IMR-90 (cell line): ENCODE results near the gene FCSK.

ENCODE experiments used
- CEBPB ChIP-seq: IDR thresholded peaks from 2 replicates; pipeline ENCODE4 v1.6.1; 2012; ENCODE audit warnings: low read depth, low read length, improper control_type of control experiment
- FOS ChIP-seq: fragments of 150-350 bp; IDR thresholded peaks from 2 replicates; pipeline ENCODE4 v1.6.1; 2016; ENCODE audit warnings: low read depth, low read length
- MAZ ChIP-seq: IDR thresholded peaks from 2 replicates; pipeline ENCODE4 v1.6.1; 2012; ENCODE audit warnings: low read depth, mild to moderate bottlenecking, low read length, improper control_type of control experiment, moderate library complexity, borderline replicate concordance
- MXI1 ChIP-seq: IDR thresholded peaks from 2 replicates; pipeline ENCODE4 v1.6.1; 2012; ENCODE audit warnings: low read depth, mild to moderate bottlenecking, low read length, moderate library complexity, borderline replicate concordance
- NFE2L2 ChIP-seq: fragments of 150-350 bp; IDR thresholded peaks from 2 replicates; pipeline ENCODE4 v1.6.1; 2016; ENCODE audit warnings: low read depth, mild to moderate bottlenecking, low read length
- POLR2A ChIP-seq: IDR thresholded peaks from 2 replicates; pipeline ENCODE4 v1.6.1; 2012; ENCODE audit warnings: mild to moderate bottlenecking, low read depth, low read length
- RAD21 ChIP-seq: IDR thresholded peaks from 2 replicates; pipeline ENCODE4 v1.6.1; 2012; ENCODE audit warnings: low read length, improper control_type of control experiment
- RFX5 ChIP-seq: IDR thresholded peaks from 2 replicates; pipeline ENCODE4 v1.8.0; 2012; ENCODE audit warnings: low read depth, mild to moderate bottlenecking, low read length, moderate library complexity
- TF ChIP-seq, protein P1 (sequence below): fragments of 150-350 bp; IDR thresholded peaks from 2 replicates; pipeline ENCODE4 v1.6.1; 2017; ENCODE audit warnings: mild to moderate bottlenecking, antibody characterized with exemption, low read length, low read depth
- TF ChIP-seq, protein P2 (sequence below): conservative IDR thresholded peaks from 2 replicates; pipeline ENCODE4 v1.5.1; 2012; ENCODE audit warnings: mild to moderate bottlenecking, low read depth, low read length, improper control_type of control experiment
- TF ChIP-seq, protein P3 (sequence below): fragments of 150-350 bp; IDR thresholded peaks from 2 replicates; pipeline ENCODE4 v1.6.1; 2016; ENCODE audit warnings: low read depth, mild to moderate bottlenecking, low read length, moderate library complexity, borderline replicate concordance

DNA sequence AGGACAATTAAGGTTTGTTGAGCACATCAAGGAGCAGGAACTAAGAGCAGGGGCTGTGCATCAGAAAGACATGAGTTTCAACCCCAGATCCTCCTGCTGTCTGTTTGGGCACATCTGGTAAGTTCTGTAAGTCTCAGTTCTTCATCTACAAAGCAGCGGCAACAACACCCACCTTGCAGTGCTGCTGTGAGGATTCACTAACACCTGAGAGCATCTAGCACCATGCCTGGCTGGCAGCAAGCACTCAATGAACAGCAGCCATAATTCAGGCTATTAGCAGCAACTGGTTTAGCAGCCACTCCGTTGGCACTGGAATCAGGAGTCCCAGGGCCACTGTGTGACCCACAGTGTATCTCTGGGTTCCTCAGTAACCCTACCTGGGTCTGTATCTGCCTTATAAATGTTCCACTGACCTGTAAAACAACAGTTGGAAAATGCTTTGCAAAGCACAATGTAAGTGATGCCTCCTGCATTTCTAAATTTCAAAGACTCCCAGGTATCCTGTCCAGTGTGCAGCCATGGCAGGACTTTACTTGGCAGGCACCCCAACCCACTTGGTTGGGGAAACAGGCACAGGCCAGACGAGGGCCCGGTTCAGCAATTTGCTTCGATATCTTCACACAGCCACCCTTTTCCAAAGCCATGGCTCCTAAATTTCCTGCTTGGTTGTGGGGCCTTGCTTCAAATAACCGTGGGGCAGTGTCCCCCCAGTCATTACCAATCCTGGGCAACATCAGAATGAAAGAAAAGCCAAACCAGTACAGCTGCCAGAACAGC lies 19.7 kb upstream of the FCSK start:
- TF ChIP-seq, protein P1, sequence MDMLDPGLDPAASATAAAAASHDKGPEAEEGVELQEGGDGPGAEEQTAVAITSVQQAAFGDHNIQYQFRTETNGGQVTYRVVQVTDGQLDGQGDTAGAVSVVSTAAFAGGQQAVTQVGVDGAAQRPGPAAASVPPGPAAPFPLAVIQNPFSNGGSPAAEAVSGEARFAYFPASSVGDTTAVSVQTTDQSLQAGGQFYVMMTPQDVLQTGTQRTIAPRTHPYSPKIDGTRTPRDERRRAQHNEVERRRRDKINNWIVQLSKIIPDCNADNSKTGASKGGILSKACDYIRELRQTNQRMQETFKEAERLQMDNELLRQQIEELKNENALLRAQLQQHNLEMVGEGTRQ, result no peak
- TF ChIP-seq RAD21, result no peak
- no peak for TF ChIP-seq POLR2A
- TF ChIP-seq, protein P2, sequence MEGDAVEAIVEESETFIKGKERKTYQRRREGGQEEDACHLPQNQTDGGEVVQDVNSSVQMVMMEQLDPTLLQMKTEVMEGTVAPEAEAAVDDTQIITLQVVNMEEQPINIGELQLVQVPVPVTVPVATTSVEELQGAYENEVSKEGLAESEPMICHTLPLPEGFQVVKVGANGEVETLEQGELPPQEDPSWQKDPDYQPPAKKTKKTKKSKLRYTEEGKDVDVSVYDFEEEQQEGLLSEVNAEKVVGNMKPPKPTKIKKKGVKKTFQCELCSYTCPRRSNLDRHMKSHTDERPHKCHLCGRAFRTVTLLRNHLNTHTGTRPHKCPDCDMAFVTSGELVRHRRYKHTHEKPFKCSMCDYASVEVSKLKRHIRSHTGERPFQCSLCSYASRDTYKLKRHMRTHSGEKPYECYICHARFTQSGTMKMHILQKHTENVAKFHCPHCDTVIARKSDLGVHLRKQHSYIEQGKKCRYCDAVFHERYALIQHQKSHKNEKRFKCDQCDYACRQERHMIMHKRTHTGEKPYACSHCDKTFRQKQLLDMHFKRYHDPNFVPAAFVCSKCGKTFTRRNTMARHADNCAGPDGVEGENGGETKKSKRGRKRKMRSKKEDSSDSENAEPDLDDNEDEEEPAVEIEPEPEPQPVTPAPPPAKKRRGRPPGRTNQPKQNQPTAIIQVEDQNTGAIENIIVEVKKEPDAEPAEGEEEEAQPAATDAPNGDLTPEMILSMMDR, result no peak
- no peak for TF ChIP-seq MXI1
- no peak for TF ChIP-seq FOS
- TF ChIP-seq CEBPB, result no peak
- TF ChIP-seq RFX5, result no peak
- no peak for TF ChIP-seq NFE2L2
- TF ChIP-seq, protein P3, sequence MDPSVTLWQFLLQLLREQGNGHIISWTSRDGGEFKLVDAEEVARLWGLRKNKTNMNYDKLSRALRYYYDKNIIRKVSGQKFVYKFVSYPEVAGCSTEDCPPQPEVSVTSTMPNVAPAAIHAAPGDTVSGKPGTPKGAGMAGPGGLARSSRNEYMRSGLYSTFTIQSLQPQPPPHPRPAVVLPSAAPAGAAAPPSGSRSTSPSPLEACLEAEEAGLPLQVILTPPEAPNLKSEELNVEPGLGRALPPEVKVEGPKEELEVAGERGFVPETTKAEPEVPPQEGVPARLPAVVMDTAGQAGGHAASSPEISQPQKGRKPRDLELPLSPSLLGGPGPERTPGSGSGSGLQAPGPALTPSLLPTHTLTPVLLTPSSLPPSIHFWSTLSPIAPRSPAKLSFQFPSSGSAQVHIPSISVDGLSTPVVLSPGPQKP, result no peak
- TF ChIP-seq MAZ, result no peak
